ENCODE results near the gene OR10H5.
"Not testable (repeated sequence)": the region's sequence is repeated elsewhere in the genome, so short reads cannot be mapped to it uniquely, and the experiment has no call there.

OR10H5 gene

GRCh38 chr19:15812060-15812722 lies 24.7 kb downstream of the OR10H5 start:
- no peak for DNase-seq

DNA sequence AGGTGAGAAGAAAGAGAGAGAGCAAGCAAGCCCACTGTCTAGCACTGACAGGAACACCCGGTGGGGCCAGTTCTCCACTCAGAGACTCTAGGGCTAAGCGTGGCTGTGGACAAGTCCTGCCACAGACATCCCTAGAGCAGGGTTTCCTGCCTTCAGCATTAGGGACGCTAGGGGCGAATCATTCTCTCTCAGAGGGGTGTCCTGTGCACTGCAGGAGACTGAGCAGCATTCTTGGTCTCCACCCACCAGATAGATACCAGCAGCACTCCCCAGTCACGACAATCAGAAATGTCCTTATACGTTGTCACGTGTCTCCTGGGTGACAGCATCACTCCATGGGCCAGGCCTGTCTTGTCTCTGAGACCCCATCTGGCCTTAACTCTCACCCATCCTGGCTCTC lies 26.5 kb downstream of the OR10H5 start:
- DNase-seq, result no peak

GRCh38 chr19:15815306-15815705 lies 27.8 kb downstream of the OR10H5 start, which contains the start of gene OR10H1:
OR10H1 (minus strand) TSS chr19:15815664; CDS start chr19:15808037, 7,627 bp downstream.
- DNase-seq, result no peak

GRCh38 chr19:15820646-15821045 lies 33.2 kb downstream of the OR10H5 start:
- no peak for DNase-seq

DNA sequence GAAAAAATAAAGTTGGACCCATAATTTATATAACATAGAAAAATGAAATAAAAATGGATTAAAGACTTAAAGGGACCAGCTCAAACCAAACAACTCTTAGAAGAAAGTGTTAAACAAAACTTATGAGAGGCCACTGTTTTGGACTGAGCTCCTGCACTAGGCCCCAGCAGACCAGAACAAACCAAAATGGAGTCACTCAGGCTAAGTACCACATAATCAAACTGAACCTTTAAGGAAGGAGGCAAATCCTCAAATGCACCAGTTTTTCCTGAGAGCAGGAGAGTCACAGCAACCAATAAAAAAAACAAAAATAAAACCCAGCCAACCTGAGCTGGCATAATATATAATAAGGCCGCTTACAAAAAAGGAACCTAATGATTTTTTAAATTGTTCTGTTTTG lies 38.3 kb downstream of the OR10H5 start:
- no peak for DNase-seq

GRCh38 chr19:15828121-15828610 lies 40.7 kb downstream of the OR10H5 start:
- no peak for DNase-seq

GRCh38 chr19:15828611-15829305 lies 41.3 kb downstream of the OR10H5 start:
- DNase-seq, result not testable (repeated sequence)

- no peak for DNase-seq
Measured at GRCh38 chr19:15829306-15829698, 41.8 kb downstream of the OR10H5 start.

DNA sequence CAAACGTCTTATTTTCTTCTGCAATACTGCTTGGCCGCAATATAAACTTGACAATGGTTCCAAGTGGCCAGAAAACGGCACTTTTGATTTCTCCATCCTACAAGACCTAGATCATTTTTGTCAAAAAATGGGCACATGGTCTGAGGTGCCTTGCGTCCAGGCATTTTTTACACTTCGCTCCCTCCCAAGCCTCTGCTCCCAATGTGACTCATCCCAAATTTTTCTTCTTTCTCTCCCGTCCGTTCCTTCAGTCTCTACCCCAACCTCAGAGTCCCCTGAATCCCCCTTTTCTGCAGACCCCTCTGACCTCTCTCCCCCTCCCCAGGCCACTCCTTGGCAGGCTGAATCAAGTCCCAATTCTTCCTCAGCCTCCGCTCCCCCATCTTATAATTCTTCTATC lies 42.3 kb downstream of the OR10H5 start:
- DNase-seq, result no peak

- no peak for DNase-seq
Measured at GRCh38 chr19:15831626-15832025, 44.2 kb downstream of the OR10H5 start.

DNA sequence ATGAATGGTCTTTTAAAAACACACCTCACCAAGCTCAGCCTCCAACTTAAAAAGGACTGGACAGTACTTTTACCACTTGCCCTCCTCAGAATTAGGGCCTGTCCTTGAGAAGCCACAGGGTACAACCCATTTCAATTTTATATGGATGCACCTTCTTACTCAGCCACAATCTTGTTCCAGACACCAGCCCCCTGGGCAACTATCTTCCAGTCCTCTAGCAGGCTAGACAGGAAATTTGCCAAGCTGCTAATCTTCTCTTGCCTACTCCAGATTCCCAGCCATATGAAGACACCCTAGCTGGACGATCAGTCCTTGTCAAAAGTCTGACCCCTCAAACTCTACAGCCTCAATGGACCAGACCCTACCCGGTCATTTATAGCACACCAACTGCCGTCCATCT lies 46.8 kb downstream of the OR10H5 start:
- DNase-seq, result not testable (repeated sequence)

GRCh38 chr19:15835565-15836329 lies 48.3 kb downstream of the OR10H5 start:
- peak; percentile 22 to 43 for DNase-seq

- DNase-seq, result peak; percentile 94 to 96
Measured at GRCh38 chr19:15836330-15837220, 49.1 kb downstream of the OR10H5 start.

DNA sequence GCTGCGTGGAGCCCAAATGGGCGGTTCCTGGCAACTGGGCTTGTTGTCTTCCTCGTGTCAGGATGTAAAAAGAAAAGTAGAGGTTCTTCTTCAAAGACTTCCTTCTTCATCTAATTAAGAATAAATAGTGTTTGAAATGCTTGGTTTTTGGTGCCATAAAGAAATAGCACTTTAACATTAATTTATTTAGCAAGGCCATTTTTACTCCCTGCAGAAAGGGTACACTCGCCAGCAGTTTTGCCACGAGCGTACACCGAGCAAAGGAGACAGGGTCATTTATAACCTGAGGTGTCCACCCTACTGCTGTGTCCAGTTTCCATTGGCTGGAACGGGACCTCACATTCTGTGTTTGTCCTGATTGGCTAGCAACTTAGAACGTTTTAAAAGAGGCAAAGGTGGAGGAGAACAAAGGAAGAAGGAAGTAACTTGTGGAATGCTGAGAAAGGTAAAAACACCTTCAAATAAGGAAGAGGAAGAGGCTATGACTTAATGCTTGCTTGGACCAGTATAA lies 49.8 kb downstream of the OR10H5 start:
- DNase-seq, result no peak

DNA sequence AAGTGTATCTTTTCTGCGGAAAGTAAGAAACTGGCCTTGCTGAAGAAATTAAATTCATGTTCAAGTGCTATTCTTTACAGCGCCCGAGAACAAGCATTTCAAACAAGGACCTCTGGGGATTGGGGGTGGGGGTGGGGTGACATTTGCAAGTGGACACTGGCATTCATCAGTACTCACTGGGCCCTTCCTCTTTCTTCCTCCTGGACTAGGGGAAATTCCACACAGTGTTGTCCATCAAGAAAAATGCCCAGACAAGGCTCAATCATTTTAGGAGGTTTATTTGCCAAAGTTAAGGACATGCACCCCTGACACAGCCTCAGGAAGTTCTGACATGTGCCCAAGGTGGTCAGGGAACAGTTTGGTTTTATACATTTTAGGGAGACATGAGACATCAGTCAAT lies 50.9 kb downstream of the OR10H5 start:
- no peak for DNase-seq

GRCh38 chr19:15839888-15840287 lies 52.4 kb downstream of the OR10H5 start:
- not testable (repeated sequence) for DNase-seq

DNA sequence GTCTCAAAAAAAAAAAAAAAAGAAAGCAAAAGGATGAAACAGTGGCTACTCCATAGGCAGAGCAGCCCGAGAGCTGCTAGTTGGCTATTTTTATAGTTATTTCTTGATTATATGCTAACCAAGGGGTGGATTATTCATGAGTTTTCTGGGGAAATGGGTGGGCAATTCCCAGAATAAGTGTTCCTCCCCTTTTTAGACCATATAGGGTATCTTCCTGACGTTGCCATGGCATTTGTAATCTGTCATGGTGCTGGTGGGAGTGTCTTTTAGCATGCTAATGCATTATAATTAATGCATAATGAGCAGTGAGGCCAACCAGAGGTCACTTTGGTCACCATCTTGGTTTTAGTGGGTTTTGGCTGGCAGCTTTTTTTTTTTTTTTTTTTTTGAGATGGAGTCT lies 53.4 kb downstream of the OR10H5 start:
- no peak for DNase-seq

GRCh38 chr19:15841875-15842569 lies 54.6 kb downstream of the OR10H5 start:
- DNase-seq, result peak in 1 of 2 donors; percentile 22

GRCh38 chr19:15843203-15843893 lies 55.9 kb downstream of the OR10H5 start:
- no peak for DNase-seq

DNA sequence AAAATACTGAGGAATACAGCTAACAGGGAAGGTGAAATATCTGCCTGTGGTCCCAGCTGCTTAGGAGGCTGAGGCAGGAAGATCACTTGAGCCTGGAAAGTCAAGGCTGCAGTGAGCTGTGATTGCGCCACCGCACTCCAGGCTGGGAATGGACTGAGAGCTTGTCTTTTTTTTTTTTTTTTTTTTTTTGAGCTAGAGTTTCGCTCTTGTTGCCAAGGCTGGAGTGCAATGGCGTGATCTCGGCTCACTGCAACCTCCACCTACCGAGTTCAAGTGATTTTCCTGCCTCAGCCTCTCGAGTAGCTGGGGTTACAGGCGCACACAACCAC lies 56.4 kb downstream of the OR10H5 start:
- not testable (repeated sequence) for DNase-seq

DNA sequence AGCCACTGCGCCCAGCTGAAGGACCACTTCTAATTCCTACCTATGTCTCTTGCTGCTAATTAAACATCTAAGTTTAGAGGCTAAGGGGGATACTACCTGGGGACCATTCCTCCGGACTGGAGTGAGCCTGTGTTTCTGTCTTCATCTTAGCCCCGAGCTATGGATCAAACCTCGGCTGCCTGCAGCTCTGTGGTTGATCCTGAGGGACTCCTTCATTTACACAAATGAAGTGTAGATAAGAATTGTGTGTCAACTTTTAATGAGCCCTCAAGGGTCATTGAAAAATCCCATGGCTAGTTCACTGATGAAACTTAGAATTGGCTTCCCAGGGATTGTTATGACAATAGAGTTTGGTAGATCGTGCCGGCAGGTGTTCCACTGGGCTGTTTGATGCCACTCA lies 59.5 kb downstream of the OR10H5 start:
- DNase-seq, result no peak
